Right hindlimb (tissue), 1 donor: Measurements from ENCODE around the gene IDH3G.
A peak's percentile ranks its signal among the peaks of the same experiment; 100 is the strongest.

Source experiments
- DNase-seq: peaks from one replicate; pipeline ENCODE4 v3.0.0-alpha.2; 2018

The IDH3G gene

GRCh38 chrX:153771415-153772315, 22.5 kb downstream of the IDH3G start:
- DNase-seq = no peak

- no peak for DNase-seq
Observed at GRCh38 chrX:153770601-153771414, 23.4 kb downstream of the IDH3G start.

- no peak for DNase-seq
Observed at GRCh38 chrX:153769865-153770600, 24.1 kb downstream of the IDH3G start.

- no peak for DNase-seq
Observed at GRCh38 chrX:153769158-153769864, 24.9 kb downstream of the IDH3G start.

GRCh38 chrX:153768311-153769157, 25.6 kb downstream of the IDH3G start:
- peak; percentile 12 for DNase-seq

GRCh38 chrX:153767674-153768055, 26.5 kb downstream of the IDH3G start:
- DNase-seq = peak; percentile 12

GRCh38 chrX:153766871-153767673, 27.1 kb downstream of the IDH3G start:
- no peak for DNase-seq

- no peak for DNase-seq
Observed at GRCh38 chrX:153766098-153766817, 27.9 kb downstream of the IDH3G start.

- DNase-seq = no peak
Observed at GRCh38 chrX:153765138-153766079, 28.8 kb downstream of the IDH3G start.

GRCh38 chrX:153764786-153765137, 29.4 kb downstream of the IDH3G start:
- DNase-seq = no peak

- DNase-seq = peak; percentile 69
Observed at GRCh38 chrX:153763989-153764755, 30.0 kb downstream of the IDH3G start, which contains the start of gene PLXNB3. PLXNB3 (plus strand) TSS chrX:153764249; CDS start chrX:153765536, 1,287 bp downstream.

GRCh38 chrX:153763298-153763932, 30.8 kb downstream of the IDH3G start:
- DNase-seq = no peak

GRCh38 chrX:153762626-153763173, 31.5 kb downstream of the IDH3G start:
- DNase-seq = no peak

- no peak for DNase-seq
Observed at GRCh38 chrX:153761863-153762262, 32.3 kb downstream of the IDH3G start.

- DNase-seq = no peak
Observed at GRCh38 chrX:153755136-153755535, 39.0 kb downstream of the IDH3G start.

GRCh38 chrX:153750127-153750774, 43.9 kb downstream of the IDH3G start:
- no peak for DNase-seq
